Fibroblast of the aortic adventitia (primary cell): ENCODE data around the gene HERC4. TPM values are rescaled to one million over a fixed set of nuclear protein-coding genes. Genes with fewer than 3 reads are reported as not detected.
A peak's percentile ranks its signal among the peaks of the same experiment; 100 is the strongest.

Experiments
- DNase-seq: peaks from one replicate; pipeline ENCODE4 v3.0.0-alpha.2; 2010; ENCODE audit warnings: low read depth
- H3K4me3 ChIP-seq: 2 replicates; pipeline ENCODE4 v1.5.1; 2011; ENCODE audit warnings: low read depth, mild to moderate bottlenecking, control low read depth, low read length, moderate library complexity
- CTCF ChIP-seq: IDR thresholded peaks from 2 replicates; pipeline ENCODE4 v1.5.1; 2011; ENCODE audit warnings: mild to moderate bottlenecking, low read length, control low read depth, inconsistent platforms; ENCODE audit not compliant: insufficient read depth
- total RNA-seq: library from RNA; depleted of rRNA; stranded (reverse); fragments of >200 nt; gene quantifications from 2 replicates; pipeline ENCODE4 v1.2.3, GENCODE V29; 2012; ENCODE audit warnings: low replicate concordance

Gene HERC4
- total RNA-seq, 1 donor, result 131 TPM

GRCh38 chr10:67912331-67912946, 162.6 kb downstream of the HERC4 start:
- no peak overlapping the region for H3K4me3 ChIP-seq
- DNase-seq, result no peak
- no peak for TF ChIP-seq CTCF

GRCh38 chr10:67903581-67903980, 171.5 kb downstream of the HERC4 start:
- no peak for TF ChIP-seq CTCF

GRCh38 chr10:67893637-67894036, 181.4 kb downstream of the HERC4 start:
- DNase-seq, result no peak
- H3K4me3 ChIP-seq, result no peak overlapping the region
- TF ChIP-seq CTCF, result no peak

More at GRCh38 chr10:67903581-67903980, 171.5 kb downstream of the HERC4 start:
- no peak overlapping the region for H3K4me3 ChIP-seq
- no peak for DNase-seq

GRCh38 chr10:67884842-67885670, 190.0 kb downstream of the HERC4 start:
- no peak for TF ChIP-seq CTCF
- H3K4me3 ChIP-seq, result peak overlapping the region; percentile 81
- peak; percentile 64 for DNase-seq

- no peak for TF ChIP-seq CTCF
- peak within 1 kb of the TSS; percentile 81 for H3K4me3 ChIP-seq
- peak; percentile 92 for DNase-seq
Measured at GRCh38 chr10:67884313-67884841, 190.7 kb downstream of the HERC4 start, which contains the start of gene SIRT1. TSS of gene SIRT1 (plus strand) at chr10:67884656. CDS start at chr10:67884722, 66 bp downstream.

- peak; percentile 40 for DNase-seq
- peak overlapping the region; percentile 71 for H3K4me3 ChIP-seq
- no peak for TF ChIP-seq CTCF
Measured at GRCh38 chr10:67883710-67884312, 191.3 kb downstream of the HERC4 start.
